ENCODE results near the gene MFNG. TPM values are rescaled to one million over a fixed set of nuclear protein-coding genes. Genes with fewer than 3 reads are reported as not detected.

MFNG gene
- total RNA-seq, 2 donors from 2014 or later: 9.9 to 19.5 TPM

GRCh38 chr22:37440875-37441274 is 45.3 kb downstream of the MFNG start:
- DNase-seq (ENCODE audit: low spot score): no peak
- TF ChIP-seq CTCF (IDR thresholded peaks at IDR 0.05): no peak
- H3K4me1 ChIP-seq: no peaks in the 10 kb centered on the region
- H3K4me3 ChIP-seq: no peak overlapping the region
- no peak overlapping the region for H3K27ac ChIP-seq
- no peaks in the 10 kb centered on the region for H3K36me3 ChIP-seq
- H3K9me3 ChIP-seq: peaks cover 0 to 8% of the 10 kb centered on the region in 2 donors
- H3K27me3 ChIP-seq: no peaks in the 10 kb centered on the region

- Histone ChIP-seq H3K27ac (no peak overlapping the region), H3K27me3 (no peaks in the 10 kb centered on the region), H3K4me3 (no peak overlapping the region), H3K4me1 (no peaks in the 10 kb centered on the region), H3K9me3 (peaks cover 0 to 13% of the 10 kb centered on the region in 2 donors), H3K36me3 (no peaks in the 10 kb centered on the region)
- no peak for TF ChIP-seq CTCF (IDR thresholded peaks at IDR 0.05)
- no peak for DNase-seq (ENCODE audit: low spot score)
Observed at GRCh38 chr22:37439347-37439746, 46.8 kb downstream of the MFNG start.

DNA sequence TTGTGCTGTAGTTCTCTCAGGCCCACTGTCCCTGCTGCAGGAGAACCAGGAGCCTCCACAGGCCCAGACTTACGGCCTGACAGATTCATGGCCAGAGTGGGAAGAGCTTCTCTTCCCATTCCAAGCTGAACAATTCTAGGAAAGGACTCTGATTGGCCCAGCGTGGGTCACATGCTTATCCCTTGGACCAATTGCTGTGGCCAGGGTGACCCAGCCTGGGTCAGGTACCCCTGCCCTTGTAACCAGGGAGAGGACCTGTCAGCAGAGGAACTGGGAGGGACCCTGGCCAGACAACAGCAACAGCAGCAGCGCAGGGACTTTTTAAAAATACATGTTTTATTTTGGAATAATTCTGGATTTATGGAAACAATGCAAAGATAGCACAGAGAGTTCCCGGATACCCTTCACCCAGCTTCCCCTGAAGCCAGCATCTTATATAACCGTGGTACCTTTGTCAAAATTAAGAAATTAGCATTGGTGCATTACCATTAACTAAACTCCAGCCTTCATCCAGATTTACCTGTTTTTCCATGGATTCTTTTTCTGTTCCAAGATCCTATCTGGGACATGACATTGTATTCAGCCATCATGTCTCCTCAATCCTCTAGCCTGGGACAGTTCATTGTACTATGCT is 50.1 kb downstream of the MFNG start:
- TF ChIP-seq CTCF (IDR thresholded peaks at IDR 0.05): no peak
- Histone ChIP-seq H3K9me3 (peaks cover 0 to 18% of the 10 kb centered on the region in 2 donors), H3K27ac (no peak overlapping the region), H3K4me1 (no peaks in the 10 kb centered on the region), H3K4me3 (no peak overlapping the region), H3K36me3 (no peaks in the 10 kb centered on the region), H3K27me3 (no peaks in the 10 kb centered on the region)
- no peak for DNase-seq (ENCODE audit: low spot score)

- Histone ChIP-seq H3K4me3 (no peak overlapping the region), H3K4me1 (no peaks in the 10 kb centered on the region), H3K9me3 (peaks cover 0 to 10% of the 10 kb centered on the region in 2 donors), H3K27ac (no peak overlapping the region), H3K36me3 (no peaks in the 10 kb centered on the region), H3K27me3 (peaks cover 5 to 7% of the 10 kb centered on the region in 2 donors)
- DNase-seq (ENCODE audit: low spot score): no peak
- no peak for TF ChIP-seq CTCF (IDR thresholded peaks at IDR 0.05)
Observed at GRCh38 chr22:37433786-37434185, 52.4 kb downstream of the MFNG start.

- Histone ChIP-seq H3K27me3 (peaks cover 15 to 18% of the 10 kb centered on the region in 2 donors), H3K4me3 (no peak overlapping the region), H3K9me3 (peaks cover 0 to 10% of the 10 kb centered on the region in 2 donors), H3K36me3 (no peaks in the 10 kb centered on the region), H3K4me1 (peaks cover 0 to 5% of the 10 kb centered on the region in 2 donors), H3K27ac (no peak overlapping the region)
- no peak for DNase-seq (ENCODE audit: low spot score)
- TF ChIP-seq CTCF (IDR thresholded peaks at IDR 0.05): no peak
Observed at GRCh38 chr22:37432708-37433054, 53.5 kb downstream of the MFNG start.
